Lung microvascular endothelial cell (primary cell): ENCODE results near the gene INSIG1. TPM values are rescaled to one million over a fixed set of nuclear protein-coding genes. Genes with fewer than 3 reads are reported as not detected.

Experiments used
- DNase-seq, 2 donors: peaks; one replicate each; pipeline versions ENCODE4 v3.0.0 to v3.0.0-alpha.2; 2010; ENCODE audit warnings: low read depth in 2 of 2
- total RNA-seq: library from RNA; depleted of rRNA; stranded (reverse); fragments of >200 nt; gene quantifications from 2 replicates; pipeline ENCODE4 v1.2.1, GENCODE V29; 2014

The INSIG1 gene
- 42.1 and 66.5 TPM in 2 replicates for total RNA-seq

GRCh38 chr7:155297517-155298287, at the start of gene INSIG1:
INSIG1 (plus strand) TSS chr7:155297878; CDS start chr7:155298286, 408 bp downstream.
- peak; percentile 96 to 97 for DNase-seq

- no peak for DNase-seq
Measured at GRCh38 chr7:155248366-155248756, 49.3 kb upstream of the INSIG1 start.

- peak in 1 of 2 donors; percentile 9 for DNase-seq
Measured at GRCh38 chr7:155251831-155252230, 45.8 kb upstream of the INSIG1 start.

- no peak for DNase-seq
Measured at GRCh38 chr7:155252444-155252887, 45.2 kb upstream of the INSIG1 start.

GRCh38 chr7:155252892-155253501, 44.7 kb upstream of the INSIG1 start:
- DNase-seq, result peak in 1 of 2 donors; percentile 92

GRCh38 chr7:155254018-155254417, 43.7 kb upstream of the INSIG1 start:
- no peak for DNase-seq

- DNase-seq, result no peak
Measured at GRCh38 chr7:155255071-155255470, 42.6 kb upstream of the INSIG1 start.

- DNase-seq, result no peak
Measured at GRCh38 chr7:155255621-155256020, 42.1 kb upstream of the INSIG1 start.

- DNase-seq, result no peak
Measured at GRCh38 chr7:155256081-155256760, 41.5 kb upstream of the INSIG1 start.

GRCh38 chr7:155256761-155257481, 40.8 kb upstream of the INSIG1 start:
- peak in 1 of 2 donors; percentile 57 for DNase-seq

- DNase-seq, result peak; percentile 59 to 80
Measured at GRCh38 chr7:155257482-155258225, 40.0 kb upstream of the INSIG1 start.

GRCh38 chr7:155258226-155258560, 39.5 kb upstream of the INSIG1 start:
- peak in 1 of 2 donors; percentile 50 for DNase-seq

- DNase-seq, result no peak
Measured at GRCh38 chr7:155259866-155260497, 37.7 kb upstream of the INSIG1 start.

- DNase-seq, result no peak
Measured at GRCh38 chr7:155260498-155260872, 37.2 kb upstream of the INSIG1 start.

GRCh38 chr7:155261031-155261985, 36.4 kb upstream of the INSIG1 start:
- DNase-seq, result no peak

GRCh38 chr7:155262031-155262430, 35.6 kb upstream of the INSIG1 start:
- DNase-seq, result no peak

GRCh38 chr7:155263051-155263450, 34.6 kb upstream of the INSIG1 start:
- DNase-seq, result no peak

- DNase-seq, result peak in 1 of 2 donors; percentile 29
Measured at GRCh38 chr7:155263581-155264143, 34.0 kb upstream of the INSIG1 start.

- DNase-seq, result no peak
Measured at GRCh38 chr7:155265144-155265543, 32.5 kb upstream of the INSIG1 start.
